Endodermal cell (in vitro differentiated cells): ENCODE results near the gene SLC7A4. TPM values are rescaled to one million over a fixed set of nuclear protein-coding genes. Genes with fewer than 3 reads are reported as not detected.

Experiments
- DNase-seq: peaks from one replicate; pipeline ENCODE4 v3.0.0-alpha.2; 2017
- H3K27ac ChIP-seq: 2 replicates; pipeline ENCODE4 v1.5.1; 2013; ENCODE audit warnings: mild to moderate bottlenecking, low read depth, low read length, moderate library complexity
- H3K27me3 ChIP-seq: 2 replicates; pipeline ENCODE4 v1.6.1; 2013; ENCODE audit warnings: mild to moderate bottlenecking, low read length, moderate library complexity; ENCODE audit not compliant: insufficient read depth, control insufficient read depth, poor library complexity, severe bottlenecking
- H3K36me3 ChIP-seq: 2 replicates; pipeline ENCODE4 v1.7.0; 2013; ENCODE audit warnings: mild to moderate bottlenecking, low read length, moderate library complexity; ENCODE audit not compliant: control insufficient read depth, insufficient read depth
- H3K4me1 ChIP-seq: one replicate; pipeline ENCODE4 v1.7.0; 2013; ENCODE audit warnings: low read length; ENCODE audit not compliant: control insufficient read depth, insufficient read depth
- H3K4me3 ChIP-seq: 2 replicates; pipeline ENCODE4 v1.5.1; 2013; ENCODE audit warnings: mild to moderate bottlenecking, low read length, moderate library complexity
- H3K9ac ChIP-seq: 2 replicates; pipeline ENCODE4 v1.6.1; 2013; ENCODE audit warnings: mild to moderate bottlenecking, low read length, moderate library complexity; ENCODE audit not compliant: poor library complexity, severe bottlenecking; ENCODE audit errors: extremely low read depth
- H3K9me3 ChIP-seq: 2 replicates; pipeline ENCODE4 v1.6.1; 2013; ENCODE audit warnings: mild to moderate bottlenecking, low read length, moderate library complexity; ENCODE audit not compliant: control insufficient read depth
- H3K27ac Mint-ChIP-seq: 2 replicates; pipeline ENCODE4 v1.8.0; 2020; ENCODE audit warnings: mixed read lengths
- H3K27me3 Mint-ChIP-seq: 2 replicates; pipeline ENCODE4 v1.8.0; 2021; ENCODE audit warnings: mild to moderate bottlenecking, mixed read lengths; ENCODE audit not compliant: insufficient read depth
- H3K36me3 Mint-ChIP-seq: 2 replicates; pipeline ENCODE4 v1.8.0; 2020; ENCODE audit warnings: low read depth, mixed read lengths
- H3K4me1 Mint-ChIP-seq: 2 replicates; pipeline ENCODE4 v1.8.0; 2020; ENCODE audit warnings: mixed read lengths
- H3K4me3 Mint-ChIP-seq: 2 replicates; pipeline ENCODE4 v1.8.0; 2020; ENCODE audit warnings: mild to moderate bottlenecking, moderate library complexity, mixed read lengths
- H3K9me3 Mint-ChIP-seq: 2 replicates; pipeline ENCODE4 v1.8.0; 2020; ENCODE audit warnings: mild to moderate bottlenecking, mixed read lengths
- WGBS, 2 experiments: methylation state at CpG; one replicate each; pipeline versions ENCODE4 v1.1.5 to v1.1.7; 2013; ENCODE audit warnings: missing lambda C conversion rate in 2 of 2, mixed read lengths in 1 of 2; ENCODE audit not compliant: insufficient coverage in 1 of 2, insufficient read length in 1 of 2; 5-methylcytosine and 5-hydroxymethylcytosine counted together
- total RNA-seq, 2 donors: library from RNA; stranded (reverse); fragmentation: NEBNext Ultra II Directional in 1 of 2; extraction: Animal tissue kit (Norgen Biotek cat#: 25700) in 1 of 2; gene quantifications; 2 replicates in 1 of 2; 3 replicates in 1 of 2; pipeline ENCODE4 v1.2.1, GENCODE V29; 2021
- TF ChIP-seq, protein P1 (sequence below): fragments of 200-600 bp; sonication (generic); conservative IDR thresholded peaks from 2 replicates; pipeline ENCODE4 v1.5.0; 2021; ENCODE audit warnings: antibody characterized with exemption, mild to moderate bottlenecking

Gene SLC7A4
- total RNA-seq, 2 donors from 2014 or later, result 0.33 to 0.49 TPM

DNA sequence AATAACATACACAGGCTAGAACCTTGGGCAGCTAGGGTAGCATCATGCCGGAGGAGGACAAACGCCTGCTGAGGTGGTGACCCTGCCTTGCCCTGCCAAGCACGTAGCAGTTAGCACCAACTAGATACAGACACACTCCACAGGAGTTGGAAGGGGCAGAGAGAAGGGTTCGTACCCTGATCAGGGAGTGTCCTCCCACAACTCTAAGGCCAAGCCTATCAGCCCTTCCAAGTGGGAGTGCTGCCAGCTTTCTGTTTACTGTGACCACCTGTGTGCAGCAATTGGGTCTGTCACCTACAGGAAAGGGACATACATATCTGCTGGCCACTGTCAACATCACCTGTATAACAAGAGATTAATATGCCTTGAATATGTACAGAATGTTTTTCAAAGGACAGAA is 28.6 kb downstream of the SLC7A4 start:
- TF ChIP-seq, protein P1, sequence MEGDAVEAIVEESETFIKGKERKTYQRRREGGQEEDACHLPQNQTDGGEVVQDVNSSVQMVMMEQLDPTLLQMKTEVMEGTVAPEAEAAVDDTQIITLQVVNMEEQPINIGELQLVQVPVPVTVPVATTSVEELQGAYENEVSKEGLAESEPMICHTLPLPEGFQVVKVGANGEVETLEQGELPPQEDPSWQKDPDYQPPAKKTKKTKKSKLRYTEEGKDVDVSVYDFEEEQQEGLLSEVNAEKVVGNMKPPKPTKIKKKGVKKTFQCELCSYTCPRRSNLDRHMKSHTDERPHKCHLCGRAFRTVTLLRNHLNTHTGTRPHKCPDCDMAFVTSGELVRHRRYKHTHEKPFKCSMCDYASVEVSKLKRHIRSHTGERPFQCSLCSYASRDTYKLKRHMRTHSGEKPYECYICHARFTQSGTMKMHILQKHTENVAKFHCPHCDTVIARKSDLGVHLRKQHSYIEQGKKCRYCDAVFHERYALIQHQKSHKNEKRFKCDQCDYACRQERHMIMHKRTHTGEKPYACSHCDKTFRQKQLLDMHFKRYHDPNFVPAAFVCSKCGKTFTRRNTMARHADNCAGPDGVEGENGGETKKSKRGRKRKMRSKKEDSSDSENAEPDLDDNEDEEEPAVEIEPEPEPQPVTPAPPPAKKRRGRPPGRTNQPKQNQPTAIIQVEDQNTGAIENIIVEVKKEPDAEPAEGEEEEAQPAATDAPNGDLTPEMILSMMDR, result no peak
- Histone ChIP-seq H3K4me3 (peak overlapping the region; percentile 91), H3K27ac (no peak overlapping the region), H3K27me3 (no peaks in the 10 kb centered on the region), H3K36me3 (no peaks in the 10 kb centered on the region), H3K9ac (no peak overlapping the region), H3K9me3 (no peaks in the 10 kb centered on the region), H3K4me1 (peaks cover 11% of the 10 kb centered on the region)
- H3K9me3 Mint-ChIP-seq, result no peaks in the 10 kb centered on the region
- no peaks in the 10 kb centered on the region for H3K36me3 Mint-ChIP-seq
- 93 to 95% methylated on average over 3 to 4 of the region's 4 CpGs for WGBS, 2 experiments
- no peak for DNase-seq
- peaks cover 12% of the 10 kb centered on the region for H3K4me1 Mint-ChIP-seq
- peak overlapping the region; percentile 84 for H3K4me3 Mint-ChIP-seq
- H3K27me3 Mint-ChIP-seq, result no peaks in the 10 kb centered on the region
- no peak overlapping the region for H3K27ac Mint-ChIP-seq

DNA sequence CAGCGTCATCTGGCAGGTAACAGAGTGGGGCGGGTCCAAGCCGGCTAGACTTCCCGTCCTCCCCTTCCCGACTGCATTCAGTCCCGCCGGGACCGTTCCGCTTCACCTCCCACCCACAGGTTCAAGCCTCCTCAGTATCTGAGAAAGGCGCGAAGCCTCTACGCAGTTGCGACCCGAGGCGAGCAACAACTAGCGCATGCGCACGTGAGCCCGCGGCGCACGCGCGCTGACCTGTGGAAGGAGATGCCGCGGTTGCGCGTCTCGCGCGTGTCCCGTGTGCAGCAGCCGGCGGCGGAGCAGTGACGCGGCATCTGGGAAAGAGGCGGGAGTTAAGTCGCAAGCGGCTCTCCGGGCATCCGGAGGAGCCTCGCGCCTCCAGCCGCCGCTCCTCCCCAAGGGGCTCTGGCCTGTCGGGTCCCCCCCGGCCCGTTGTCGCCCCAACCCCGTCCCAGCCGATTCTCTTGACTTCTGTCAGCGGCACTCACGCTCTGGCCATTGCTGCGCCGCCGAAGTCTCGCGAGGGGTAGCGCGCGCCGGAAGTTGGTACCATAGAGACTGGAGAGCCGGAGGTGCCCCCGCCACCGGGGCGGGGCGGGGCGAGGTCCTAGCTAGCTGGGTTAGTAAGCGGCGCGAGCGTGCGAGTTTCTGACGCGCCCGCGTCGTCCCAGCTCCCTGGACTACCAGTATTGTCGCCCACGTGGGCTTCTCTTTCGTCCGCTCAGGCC is 30.6 kb downstream of the SLC7A4 start, which contains the start of gene THAP7:
THAP7 (minus strand) TSS at position 518 of the 725 bp plus-strand sequence; CDS start at position 311, 207 bp downstream.
- peaks cover 11% of the 10 kb centered on the region for H3K4me1 ChIP-seq
- H3K4me1 Mint-ChIP-seq, result peaks cover 12% of the 10 kb centered on the region
- no peaks in the 10 kb centered on the region for H3K36me3 ChIP-seq
- H3K27ac Mint-ChIP-seq, result peak within 1 kb of the TSS; percentile 92
- H3K9ac ChIP-seq, result peak within 1 kb of the TSS; percentile 85
- peak; percentile 98 for DNase-seq
- no peaks in the 10 kb centered on the region for H3K27me3 Mint-ChIP-seq
- peak within 1 kb of the TSS; percentile 91 for H3K4me3 ChIP-seq
- H3K27ac ChIP-seq, result peak within 1 kb of the TSS; percentile 96
- WGBS, 2 experiments, result 0 to 1% methylated on average over 23 to 83 of the region's 83 CpGs
- no peaks in the 10 kb centered on the region for H3K9me3 ChIP-seq
- peak within 1 kb of the TSS; percentile 84 for H3K4me3 Mint-ChIP-seq
- TF ChIP-seq, protein P1, result no peak
- H3K36me3 Mint-ChIP-seq, result no peaks in the 10 kb centered on the region
- H3K27me3 ChIP-seq, result no peaks in the 10 kb centered on the region
- no peaks in the 10 kb centered on the region for H3K9me3 Mint-ChIP-seq

GRCh38 chr22:21000987-21001600 is 31.3 kb downstream of the SLC7A4 start:
- Mint-ChIP-seq H3K4me1 (peaks cover 12% of the 10 kb centered on the region), H3K27me3 (no peaks in the 10 kb centered on the region), H3K9me3 (no peaks in the 10 kb centered on the region), H3K27ac (peak overlapping the region; percentile 92), H3K4me3 (peak overlapping the region; percentile 84), H3K36me3 (peaks cover 3% of the 10 kb centered on the region)
- H3K4me3 ChIP-seq, result peak overlapping the region; percentile 91
- no peaks in the 10 kb centered on the region for H3K9me3 ChIP-seq
- H3K27me3 ChIP-seq, result no peaks in the 10 kb centered on the region
- DNase-seq, result no peak
- H3K27ac ChIP-seq, result peak overlapping the region; percentile 96
- TF ChIP-seq, protein P1, result no peak
- H3K4me1 ChIP-seq, result peaks cover 11% of the 10 kb centered on the region
- WGBS, 2 experiments, result 23 to 39% methylated on average over 11 to 26 of the region's 26 CpGs
- H3K9ac ChIP-seq, result peak overlapping the region; percentile 85
- H3K36me3 ChIP-seq, result no peaks in the 10 kb centered on the region
